Left lung (tissue), 10 donors: Measurements from ENCODE around the gene IL10RA. TPM values are rescaled to one million over a fixed set of nuclear protein-coding genes. Genes with fewer than 3 reads are reported as not detected.

ENCODE experiments used
- ATAC-seq: fragments of 200-7000 bp; cut with Tn5 transposase; one replicate; pipeline ENCODE4 v1.9.1; 2020; ENCODE audit warnings: moderate library complexity
- DNase-seq, 4 donors: peaks; one replicate each; pipeline ENCODE4 v3.0.0-alpha.2; 2013 to 2020
- H3K27ac ChIP-seq, 2 donors: fragments of 200-600 bp; sonication (generic) in 1 of 2; one replicate each; pipeline versions ENCODE4 v1.5.0 to v1.8.0; 2020 to 2021
- H3K27me3 ChIP-seq, 2 donors: fragments of 200-600 bp; sonication (generic) in 1 of 2; one replicate each; pipeline versions ENCODE4 v1.5.0 to v1.8.0; 2020 to 2021
- H3K36me3 ChIP-seq, 2 donors: fragments of 200-600 bp; sonication (generic) in 1 of 2; one replicate each; pipeline versions ENCODE4 v1.5.0 to v1.8.0; 2020 to 2021
- H3K4me1 ChIP-seq, 2 donors: fragments of 200-600 bp; one replicate each; pipeline ENCODE4 v1.8.0; 2021
- H3K4me3 ChIP-seq, 2 donors: fragments of 200-600 bp; sonication (generic) in 1 of 2; one replicate each; pipeline versions ENCODE4 v1.5.0 to v1.8.0; 2020 to 2021; ENCODE audit warnings: mild to moderate bottlenecking in 1 of 2
- H3K9me3 ChIP-seq, 2 donors: fragments of 200-600 bp; sonication (generic) in 1 of 2; one replicate each; pipeline versions ENCODE4 v1.5.0 to v1.8.0; 2020 to 2021
- intact Hi-C, 2 donors: fragments of 100-400 bp; cut with DNase I; formaldehyde crosslinking; loops; one replicate each; pipeline versions ENCODE4 v1.11.2 to v1.14.2; 2022
- polyA plus RNA-seq, 6 donors: library from polyadenylated mRNA; unstranded; fragments of 120-200 nt; gene quantifications; one replicate each; pipeline ENCODE4 v1.2.1, GENCODE V29; 2013; ENCODE audit not compliant: insufficient read length in 6 of 6
- total RNA-seq, 2 donors: library from RNA; stranded (reverse); fragmentation: NEBNext Ultra II Directional; extraction: Animal tissue kit (Norgen Biotek cat#: 25700); gene quantifications; one replicate each; pipeline ENCODE4 v1.2.1, GENCODE V29; 2021
- TF ChIP-seq, protein P1 (sequence below), 2 donors: fragments of 200-600 bp; sonication (generic) in 1 of 2; IDR thresholded peaks; one replicate each; pipeline versions ENCODE4 v1.5.0 to v1.8.0; 2021; ENCODE audit warnings: antibody characterized with exemption in 2 of 2
- donor health status: DM: no; HTN: yes; CAD: no.
- donor health status: DM: no; HTN: no; CAD: no.

Gene IL10RA
- total and polyA plus RNA-seq, 8 donors, result 4.0 to 56.8 (median 6.0) TPM

DNA sequence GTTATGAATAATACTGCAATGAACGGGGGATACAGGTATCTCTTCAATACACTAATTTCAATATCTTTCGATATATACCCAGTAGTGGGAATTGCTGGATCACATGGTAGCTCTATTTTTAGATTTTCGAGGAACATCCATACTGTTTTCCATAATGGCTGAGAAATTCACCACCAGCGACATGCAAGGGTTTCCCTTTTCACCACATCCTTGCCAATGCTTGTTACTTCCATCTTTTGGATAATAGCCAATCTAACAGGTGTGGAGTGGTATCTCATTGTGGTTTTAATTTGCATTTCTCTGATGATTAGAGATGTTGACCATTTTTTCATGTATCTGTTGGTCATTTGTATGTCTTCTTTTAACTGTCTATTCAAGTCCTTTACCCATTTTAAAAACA lies 5.9 kb downstream of the IL10RA start:
- TF ChIP-seq, protein P1, sequence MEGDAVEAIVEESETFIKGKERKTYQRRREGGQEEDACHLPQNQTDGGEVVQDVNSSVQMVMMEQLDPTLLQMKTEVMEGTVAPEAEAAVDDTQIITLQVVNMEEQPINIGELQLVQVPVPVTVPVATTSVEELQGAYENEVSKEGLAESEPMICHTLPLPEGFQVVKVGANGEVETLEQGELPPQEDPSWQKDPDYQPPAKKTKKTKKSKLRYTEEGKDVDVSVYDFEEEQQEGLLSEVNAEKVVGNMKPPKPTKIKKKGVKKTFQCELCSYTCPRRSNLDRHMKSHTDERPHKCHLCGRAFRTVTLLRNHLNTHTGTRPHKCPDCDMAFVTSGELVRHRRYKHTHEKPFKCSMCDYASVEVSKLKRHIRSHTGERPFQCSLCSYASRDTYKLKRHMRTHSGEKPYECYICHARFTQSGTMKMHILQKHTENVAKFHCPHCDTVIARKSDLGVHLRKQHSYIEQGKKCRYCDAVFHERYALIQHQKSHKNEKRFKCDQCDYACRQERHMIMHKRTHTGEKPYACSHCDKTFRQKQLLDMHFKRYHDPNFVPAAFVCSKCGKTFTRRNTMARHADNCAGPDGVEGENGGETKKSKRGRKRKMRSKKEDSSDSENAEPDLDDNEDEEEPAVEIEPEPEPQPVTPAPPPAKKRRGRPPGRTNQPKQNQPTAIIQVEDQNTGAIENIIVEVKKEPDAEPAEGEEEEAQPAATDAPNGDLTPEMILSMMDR (IDR thresholded peaks at IDR 0.05), result no peak
- Histone ChIP-seq H3K4me1 (peaks cover 0 to 78% of the 10 kb centered on the region in 2 donors), H3K27me3 (no peaks in the 10 kb centered on the region), H3K27ac (no peak overlapping the region), H3K36me3 (peaks cover 0 to 91% of the 10 kb centered on the region in 2 donors), H3K9me3 (no peaks in the 10 kb centered on the region), H3K4me3 (peak overlapping the region in 1 of 2 donors; percentile 68)
- intact Hi-C loops, result no loop called here
- DNase-seq (no peak), ATAC-seq (no peak)

DNA sequence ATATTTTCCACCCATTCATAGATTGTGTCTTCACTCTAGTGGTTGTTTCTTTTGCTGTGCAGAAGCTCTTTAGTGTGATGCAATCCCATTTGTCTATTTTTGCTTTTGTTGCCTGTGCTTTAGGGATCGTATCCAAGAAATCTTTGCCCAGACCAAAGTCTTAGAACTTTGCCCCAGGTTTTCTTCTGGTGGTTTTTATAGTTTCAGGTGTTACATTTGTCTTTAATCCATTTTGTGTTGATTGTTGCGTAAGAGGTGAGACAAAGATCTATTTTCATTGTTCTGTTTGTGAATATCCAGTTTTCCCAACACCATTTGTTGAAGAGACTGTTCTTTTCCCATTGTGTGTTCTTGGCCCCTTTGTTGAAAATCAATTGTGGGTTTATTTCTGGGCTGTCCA lies 6.4 kb downstream of the IL10RA start:
- ATAC-seq (no peak), DNase-seq (no peak)
- H3K4me1 ChIP-seq, result peaks cover 0 to 78% of the 10 kb centered on the region in 2 donors
- no peaks in the 10 kb centered on the region for H3K9me3 ChIP-seq
- intact Hi-C loops, result no loop called here
- TF ChIP-seq, protein P1 (IDR thresholded peaks at IDR 0.05), result no peak
- no peak overlapping the region for H3K4me3 ChIP-seq
- H3K27me3 ChIP-seq, result no peaks in the 10 kb centered on the region
- no peak overlapping the region for H3K27ac ChIP-seq
- peaks cover 0 to 96% of the 10 kb centered on the region in 2 donors for H3K36me3 ChIP-seq

GRCh38 chr11:117993988-117994745 lies 8.0 kb downstream of the IL10RA start:
- Histone ChIP-seq H3K9me3 (no peaks in the 10 kb centered on the region), H3K27me3 (no peaks in the 10 kb centered on the region), H3K36me3 (peaks cover 0 to 98% of the 10 kb centered on the region in 2 donors), H3K4me3 (peak overlapping the region in 1 of 2 donors; percentile 3), H3K27ac (no peak overlapping the region), H3K4me1 (peaks cover 0 to 83% of the 10 kb centered on the region in 2 donors)
- DNase-seq, result peak in 1 of 4 donors; percentile 70
- TF ChIP-seq, protein P1 (IDR thresholded peaks at IDR 0.05), result no peak
- peak; percentile 66 for ATAC-seq
- intact Hi-C loops, result no loop called here

DNA sequence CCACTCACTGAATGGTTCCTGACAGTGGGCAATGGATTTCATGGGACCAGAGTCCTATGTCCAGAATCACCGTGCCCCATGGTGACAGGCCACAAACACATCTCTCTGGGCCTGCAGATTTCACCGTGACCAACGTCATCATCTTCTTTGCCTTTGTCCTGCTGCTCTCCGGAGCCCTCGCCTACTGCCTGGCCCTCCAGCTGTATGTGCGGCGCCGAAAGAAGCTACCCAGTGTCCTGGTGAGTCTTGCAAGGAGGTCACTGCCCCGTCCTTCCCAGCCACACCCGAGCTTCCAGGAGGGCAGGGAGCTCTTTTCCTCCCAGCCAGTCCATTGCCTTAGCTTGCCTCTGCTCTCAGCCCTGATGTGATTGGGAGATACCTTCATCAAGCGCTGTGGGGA lies 9.3 kb downstream of the IL10RA start:
- TF ChIP-seq, protein P1 (IDR thresholded peaks at IDR 0.05), result no peak
- no peak overlapping the region for H3K27ac ChIP-seq
- peaks cover 0 to 87% of the 10 kb centered on the region in 2 donors for H3K4me1 ChIP-seq
- no peaks in the 10 kb centered on the region for H3K27me3 ChIP-seq
- ATAC-seq, result no peak
- peaks cover 0 to 99% of the 10 kb centered on the region in 2 donors for H3K36me3 ChIP-seq
- no peaks in the 10 kb centered on the region for H3K9me3 ChIP-seq
- H3K4me3 ChIP-seq, result no peak overlapping the region
- no peak for DNase-seq
- intact Hi-C loops, result no loop called here

DNA sequence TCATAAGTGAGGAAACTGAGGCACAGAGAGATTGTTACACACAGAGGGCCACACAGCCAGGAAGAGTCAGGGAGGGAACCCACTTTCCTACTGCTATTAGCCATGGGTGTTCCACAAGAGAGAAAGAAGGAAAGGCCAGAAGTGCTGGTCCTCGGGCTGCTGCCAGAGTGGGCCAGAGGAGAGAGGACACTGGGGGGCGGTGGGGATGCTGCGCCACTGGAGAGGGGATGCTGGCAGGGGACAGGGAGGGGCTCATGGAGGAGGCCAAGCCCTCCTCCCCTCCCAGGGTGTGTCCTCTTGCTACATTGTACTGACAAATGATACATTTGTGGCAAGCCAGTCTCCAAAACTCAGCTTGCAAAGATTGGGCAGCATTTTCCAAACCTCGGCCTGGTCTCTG lies 9.9 kb downstream of the IL10RA start:
- DNase-seq, result no peak

More for the DNA sequence above, 9.9 kb downstream of the IL10RA start:
- no peak for ATAC-seq
- intact Hi-C loops, result no loop called here
- no peak overlapping the region for H3K4me3 ChIP-seq
- H3K27ac ChIP-seq, result no peak overlapping the region
- H3K27me3 ChIP-seq, result no peaks in the 10 kb centered on the region
- peaks cover 0 to 87% of the 10 kb centered on the region in 2 donors for H3K4me1 ChIP-seq
- no peaks in the 10 kb centered on the region for H3K9me3 ChIP-seq
- TF ChIP-seq, protein P1 (IDR thresholded peaks at IDR 0.05), result no peak
- H3K36me3 ChIP-seq, result peaks cover 0 to 94% of the 10 kb centered on the region in 2 donors
